Measurements from ENCODE around the gene METTL17. TPM values are rescaled to one million over a fixed set of nuclear protein-coding genes. Genes with fewer than 3 reads are reported as not detected.
"Not testable (repeated sequence)": the region's sequence is repeated elsewhere in the genome, so short reads cannot be mapped to it uniquely, and the experiment has no call there.

Gene METTL17
- total and polyA plus RNA-seq, 2 of the 8 experiments (the other 6 are each of a cell fraction or from before 2014, with no cell fraction given), result 73.8 to 138 TPM

GRCh38 chr14:20946707-20947106 lies 43.1 kb upstream of the METTL17 start:
- H4K5ac ChIP-seq (ENCODE audit: insufficient read length, low read depth, low read length); H3K9me3 ChIP-seq (ENCODE audit: insufficient read depth in 2 of 2, low read depth in 1 of 2, low read length in 1 of 2); H4K91ac ChIP-seq (replicated peaks; ENCODE audit: insufficient read length, low read length); CTCF ChIA-PET (ENCODE audit: partially characterized antibody); H3K79me1 ChIP-seq (ENCODE audit: low read depth, low read length); H3K4ac ChIP-seq (replicated peaks; ENCODE audit: insufficient read length, low read depth, low read length); DNase-seq (ENCODE audit: low read depth in 1 of 2, low spot score in 2 of 2); POLR2A ChIA-PET (ENCODE audit: partially characterized antibody); H3K27ac ChIP-seq (ENCODE audit: low read depth, low read length); H3K14ac ChIP-seq (ENCODE audit: insufficient read length); H3K23ac ChIP-seq (ENCODE audit: insufficient read length); H3K18ac ChIP-seq (ENCODE audit: extremely low read depth, low read length); H2BK12ac ChIP-seq (ENCODE audit: low read depth, low read length); H2BK20ac ChIP-seq (ENCODE audit: low read length); H2BK5ac ChIP-seq (ENCODE audit: low read depth, low read length); H4K8ac ChIP-seq (ENCODE audit: extremely low read depth, insufficient read depth, low read length); H3K4me2 ChIP-seq (ENCODE audit: insufficient read depth in 1 of 2, low read depth in 2 of 2, low read length in 2 of 2); H2AFZ ChIP-seq (ENCODE audit: low read length); H2BK120ac ChIP-seq (replicated peaks; ENCODE audit: low read depth, low read length); H2AK5ac ChIP-seq (ENCODE audit: low read depth, low read length); H3K56ac ChIP-seq (replicated peaks; ENCODE audit: insufficient read length, low read depth, low read length); H3K27me3 ChIP-seq (replicated peaks in 1 of 4; ENCODE audit: control insufficient read depth in 3 of 4, extremely low read depth in 1 of 4, insufficient read depth in 3 of 4, low read length in 3 of 4); H3K79me2 ChIP-seq (ENCODE audit: control insufficient read depth in 1 of 2, insufficient read depth in 2 of 2, low read length in 2 of 2); H3K23me2 ChIP-seq (ENCODE audit: low read depth, low read length); H3K4me1 ChIP-seq (replicated peaks in 1 of 4; ENCODE audit: control insufficient read depth in 3 of 4, insufficient read depth in 4 of 4, low read length in 3 of 4); H2BK15ac ChIP-seq (ENCODE audit: low read length); H3K9ac ChIP-seq (replicated peaks in 1 of 4; ENCODE audit: extremely low read depth in 1 of 4, low read depth in 3 of 4, low read length in 3 of 4); H3K36me3 ChIP-seq (ENCODE audit: control insufficient read depth in 2 of 4, insufficient read depth in 4 of 4, low read length in 3 of 4); H4K20me1 ChIP-seq (replicated peaks in 1 of 2; ENCODE audit: control insufficient read depth in 1 of 2, insufficient read depth in 2 of 2, low read length in 2 of 2); H3K4me3 ChIP-seq (ENCODE audit: extremely low read depth in 1 of 4, insufficient read depth in 2 of 4, low read depth in 3 of 4, low read length in 4 of 4): not testable (repeated sequence)
- 92% methylated on average over 4 of the region's 9 CpGs; no CpG with 5 or more reads in 1 of the 2 experiments for WGBS, 2 experiments (ENCODE audit: extremely low coverage in 1 of 2, insufficient coverage in 1 of 2, insufficient read length in 1 of 2, insufficient replicate concordance in 2 of 2, low coverage in 1 of 2, low lambda C conversion rate in 2 of 2, missing lambda C conversion rate in 1 of 2)
- peak; percentile 63 for FAIRE-seq

DNA sequence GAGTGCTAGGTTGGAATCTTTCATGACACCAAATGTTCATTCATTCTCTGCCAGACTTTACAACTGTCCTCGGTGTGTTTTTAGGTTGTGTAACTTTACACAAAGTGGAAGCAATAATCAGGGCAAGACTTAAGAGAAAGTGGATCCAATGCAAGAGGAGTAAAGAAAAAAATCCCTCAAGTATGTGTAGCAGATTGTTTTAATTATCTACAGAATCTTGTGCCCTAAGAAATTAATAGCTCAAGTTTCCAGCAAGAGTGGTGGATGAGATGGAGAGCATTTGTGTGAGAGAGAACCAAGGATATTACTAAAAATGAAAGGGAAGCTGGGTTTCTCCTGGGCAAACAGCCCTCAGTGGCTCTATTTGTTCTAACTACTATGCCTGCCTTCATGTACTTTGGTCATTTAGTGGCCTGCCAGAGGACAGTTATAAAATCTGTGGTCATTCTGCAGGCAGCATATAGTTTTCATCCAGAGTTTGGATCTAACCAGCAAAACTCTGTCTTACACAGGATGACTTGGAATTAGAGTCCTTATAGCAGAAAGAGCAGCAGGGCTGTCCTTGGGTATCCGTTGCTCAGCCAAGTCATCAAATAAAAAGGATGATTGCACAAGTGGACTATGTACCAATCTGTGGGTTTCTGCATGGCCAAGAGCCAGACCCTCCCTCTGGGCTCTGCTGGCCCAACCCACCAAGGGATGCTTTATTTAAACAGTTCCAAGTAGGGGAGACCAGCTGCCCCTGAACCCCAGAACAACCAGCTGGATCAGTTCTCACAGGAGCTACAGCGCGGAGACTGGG lies 34.8 kb upstream of the METTL17 start, which contains the start of gene RNASE2:
Gene RNASE2, plus strand, starts transcription at position 752 of the 802 bp plus-strand sequence. CDS start 285 bp downstream, outside the sequence.
- H3K36me3 ChIP-seq (ENCODE audit: control insufficient read depth in 2 of 4, insufficient read depth in 4 of 4, low read length in 3 of 4); H3K4me3 ChIP-seq (ENCODE audit: extremely low read depth in 1 of 4, insufficient read depth in 2 of 4, low read depth in 3 of 4, low read length in 4 of 4); H2AK5ac ChIP-seq (ENCODE audit: low read depth, low read length); H2AFZ ChIP-seq (ENCODE audit: low read length); H3K9me3 ChIP-seq (ENCODE audit: insufficient read depth in 2 of 2, low read depth in 1 of 2, low read length in 1 of 2); H2BK15ac ChIP-seq (ENCODE audit: low read length); H3K18ac ChIP-seq (ENCODE audit: extremely low read depth, low read length); H4K91ac ChIP-seq (replicated peaks; ENCODE audit: insufficient read length, low read length); FAIRE-seq; H3K23me2 ChIP-seq (ENCODE audit: low read depth, low read length); H3K23ac ChIP-seq (ENCODE audit: insufficient read length); H3K4me2 ChIP-seq (ENCODE audit: insufficient read depth in 1 of 2, low read depth in 2 of 2, low read length in 2 of 2); H2BK120ac ChIP-seq (replicated peaks; ENCODE audit: low read depth, low read length); H2BK20ac ChIP-seq (ENCODE audit: low read length); H3K14ac ChIP-seq (ENCODE audit: insufficient read length); H3K79me1 ChIP-seq (ENCODE audit: low read depth, low read length); H3K4ac ChIP-seq (replicated peaks; ENCODE audit: insufficient read length, low read depth, low read length); H4K20me1 ChIP-seq (replicated peaks in 1 of 2; ENCODE audit: control insufficient read depth in 1 of 2, insufficient read depth in 2 of 2, low read length in 2 of 2); H4K5ac ChIP-seq (ENCODE audit: insufficient read length, low read depth, low read length); H3K56ac ChIP-seq (replicated peaks; ENCODE audit: insufficient read length, low read depth, low read length); H3K79me2 ChIP-seq (ENCODE audit: control insufficient read depth in 1 of 2, insufficient read depth in 2 of 2, low read length in 2 of 2); DNase-seq (ENCODE audit: low read depth in 1 of 2, low spot score in 2 of 2); POLR2A ChIA-PET (ENCODE audit: partially characterized antibody); H3K4me1 ChIP-seq (replicated peaks in 1 of 4; ENCODE audit: control insufficient read depth in 3 of 4, insufficient read depth in 4 of 4, low read length in 3 of 4); H3K27me3 ChIP-seq (replicated peaks in 1 of 4; ENCODE audit: control insufficient read depth in 3 of 4, extremely low read depth in 1 of 4, insufficient read depth in 3 of 4, low read length in 3 of 4); H4K8ac ChIP-seq (ENCODE audit: extremely low read depth, insufficient read depth, low read length); H2BK12ac ChIP-seq (ENCODE audit: low read depth, low read length); H3K9ac ChIP-seq (replicated peaks in 1 of 4; ENCODE audit: extremely low read depth in 1 of 4, low read depth in 3 of 4, low read length in 3 of 4); H2BK5ac ChIP-seq (ENCODE audit: low read depth, low read length); H3K27ac ChIP-seq (ENCODE audit: low read depth, low read length): not testable (repeated sequence)
- whole genome bisulfite sequencing, 2 experiments (ENCODE audit: extremely low coverage in 1 of 2, insufficient coverage in 1 of 2, insufficient read length in 1 of 2, insufficient replicate concordance in 2 of 2, low coverage in 1 of 2, low lambda C conversion rate in 2 of 2, missing lambda C conversion rate in 1 of 2), result 92% methylated on average over 4 of the region's 4 CpGs; no CpG with 5 or more reads in 1 of the 2 experiments
- CTCF ChIA-PET (ENCODE audit: partially characterized antibody), result interaction anchor here (1.2 kb wide), 1 partner anchor 97 kb away, joined by 3 read pairs; no protein-coding TSS in a partner anchor
